Testis (tissue), 3 donors: ENCODE measurements around the gene SLC7A11. TPM values are rescaled to one million over a fixed set of nuclear protein-coding genes. Genes with fewer than 3 reads are reported as not detected.

Experiments used
- DNase-seq: peaks from one replicate; pipeline ENCODE4 v3.0.0-alpha.2; 2019
- H3K27ac ChIP-seq, 2 donors: fragments of 200-600 bp; sonication (generic); one replicate each; pipeline ENCODE4 v1.5.1; 2019
- H3K27me3 ChIP-seq: fragments of 200-600 bp; sonication (generic); one replicate; pipeline ENCODE4 v1.5.1; 2019
- H3K36me3 ChIP-seq: fragments of 200-600 bp; sonication (generic); one replicate; pipeline ENCODE4 v1.5.1; 2017; ENCODE audit warnings: low read depth; ENCODE audit errors: missing control alignments
- H3K4me1 ChIP-seq: fragments of 200-600 bp; sonication (generic); one replicate; pipeline ENCODE4 v1.5.1; 2019
- H3K4me3 ChIP-seq, 2 donors: fragments of 200-600 bp; sonication (generic); one replicate each; pipeline ENCODE4 v1.5.1; 2017 to 2019
- H3K9me3 ChIP-seq: fragments of 200-600 bp; sonication (generic); one replicate; pipeline ENCODE4 v1.5.1; 2017
- CTCF ChIP-seq, 3 experiments: fragments of 450-650 bp in 2 of 3; fragments of 200-600 bp in 1 of 3; sonication (generic) in 1 of 3; IDR thresholded peaks; one replicate each; pipeline ENCODE4 v1.5.1; 2016 to 2019; ENCODE audit warnings: antibody characterized with exemption in 3 of 3, mild to moderate bottlenecking in 2 of 3, moderate library complexity in 1 of 3
- POLR2A ChIP-seq: fragments of 450-650 bp; IDR thresholded peaks from one replicate; pipeline ENCODE4 v1.6.1; 2017; ENCODE audit warnings: antibody characterized with exemption, mild to moderate bottlenecking, moderate library complexity
- WGBS, 2 donors: methylation state at CpG; one replicate each; pipeline ENCODE4 v1.1.5; 2018; 5-methylcytosine and 5-hydroxymethylcytosine counted together
- intact Hi-C: fragments of 100-400 bp; cut with DNase I; formaldehyde crosslinking; loops from one replicate; pipeline ENCODE4 v1.15.1; 2023; ENCODE audit warnings: low total_unique reads
- polyA plus RNA-seq: library from polyadenylated mRNA; stranded (reverse); fragments of 350-450 nt; fragmentation: Illumina TruSeq; extraction: RNeasy Lipid Tissue Mini Kit (QIAGEN cat#74804); gene quantifications from one replicate; pipeline ENCODE4 v1.2.3, GENCODE V29; 2014; ENCODE audit warnings: low read depth, low replicate concordance; ENCODE audit not compliant: insufficient read depth
- total RNA-seq, 2 donors: library from RNA; depleted of rRNA; stranded (reverse); fragments of >200 nt; gene quantifications; one replicate each; pipeline ENCODE4 v1.2.3, GENCODE V29; 2016

SLC7A11 gene
- total and polyA plus RNA-seq, 3 donors from 2014 or later = 1.3 to 1.5 (median 1.3) TPM

- H3K9me3 ChIP-seq = no peaks in the 10 kb centered on the region
- no peak for DNase-seq
- no peaks in the 10 kb centered on the region for H3K27me3 ChIP-seq
- no peak overlapping the region for H3K4me3 ChIP-seq
- no peaks in the 10 kb centered on the region for H3K4me1 ChIP-seq
- no peak for TF ChIP-seq CTCF (IDR thresholded peaks at IDR 0.05)
- intact Hi-C loops = no loop called here
- H3K27ac ChIP-seq = no peak overlapping the region
- no peaks in the 10 kb centered on the region for H3K36me3 ChIP-seq
- WGBS, 2 donors = 86 to 87% methylated on average over 1 of the region's 1 CpG
Measured at GRCh38 chr4:138164208-138164607, 77.9 kb downstream of the SLC7A11 start.

GRCh38 chr4:138163171-138163570, 79.0 kb downstream of the SLC7A11 start:
- TF ChIP-seq POLR2A (no peak), CTCF (IDR thresholded peaks at IDR 0.05) (no peak)
- Histone ChIP-seq H3K27ac (no peak overlapping the region), H3K4me1 (no peaks in the 10 kb centered on the region), H3K4me3 (no peak overlapping the region), H3K9me3 (no peaks in the 10 kb centered on the region), H3K27me3 (no peaks in the 10 kb centered on the region), H3K36me3 (no peaks in the 10 kb centered on the region)
- intact Hi-C loops = no loop called here
- 89 to 96% methylated on average over 2 of the region's 2 CpGs for WGBS, 2 donors
- no peak for DNase-seq

- Histone ChIP-seq H3K4me3 (no peak overlapping the region), H3K27me3 (no peaks in the 10 kb centered on the region), H3K4me1 (no peaks in the 10 kb centered on the region), H3K9me3 (no peaks in the 10 kb centered on the region), H3K36me3 (no peaks in the 10 kb centered on the region), H3K27ac (no peak overlapping the region)
- intact Hi-C loops = no loop called here
- DNase-seq = no peak
- TF ChIP-seq POLR2A (no peak), CTCF (IDR thresholded peaks at IDR 0.05) (no peak)
Measured at GRCh38 chr4:138162259-138162658, 79.9 kb downstream of the SLC7A11 start.

DNA sequence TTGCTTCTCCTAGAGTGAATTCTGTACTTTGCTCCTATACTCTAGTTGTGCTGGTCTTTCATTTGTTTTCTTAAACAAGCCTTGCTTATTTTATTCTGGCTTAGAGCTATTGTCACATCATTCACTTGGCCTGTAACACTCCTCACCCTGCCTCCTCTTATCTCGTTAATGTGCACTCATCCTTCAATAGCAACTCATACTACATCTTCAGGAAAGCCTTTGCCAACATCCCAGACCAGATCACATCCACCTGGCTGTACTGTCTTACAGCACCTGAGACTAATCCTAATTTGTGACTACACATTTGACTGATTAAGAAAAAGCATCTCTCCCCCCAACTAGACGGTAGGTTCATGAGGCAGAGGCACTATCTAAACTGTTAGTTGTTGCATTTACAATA, 80.8 kb downstream of the SLC7A11 start:
- Histone ChIP-seq H3K9me3 (no peaks in the 10 kb centered on the region), H3K4me3 (no peak overlapping the region), H3K4me1 (no peaks in the 10 kb centered on the region), H3K27ac (no peak overlapping the region), H3K36me3 (no peaks in the 10 kb centered on the region), H3K27me3 (no peaks in the 10 kb centered on the region)
- DNase-seq = no peak
- TF ChIP-seq CTCF (IDR thresholded peaks at IDR 0.05) = no peak
- no peak for TF ChIP-seq POLR2A
- intact Hi-C loops = no loop called here
- 73 to 84% methylated on average over 2 of the region's 2 CpGs for WGBS, 2 donors

DNA sequence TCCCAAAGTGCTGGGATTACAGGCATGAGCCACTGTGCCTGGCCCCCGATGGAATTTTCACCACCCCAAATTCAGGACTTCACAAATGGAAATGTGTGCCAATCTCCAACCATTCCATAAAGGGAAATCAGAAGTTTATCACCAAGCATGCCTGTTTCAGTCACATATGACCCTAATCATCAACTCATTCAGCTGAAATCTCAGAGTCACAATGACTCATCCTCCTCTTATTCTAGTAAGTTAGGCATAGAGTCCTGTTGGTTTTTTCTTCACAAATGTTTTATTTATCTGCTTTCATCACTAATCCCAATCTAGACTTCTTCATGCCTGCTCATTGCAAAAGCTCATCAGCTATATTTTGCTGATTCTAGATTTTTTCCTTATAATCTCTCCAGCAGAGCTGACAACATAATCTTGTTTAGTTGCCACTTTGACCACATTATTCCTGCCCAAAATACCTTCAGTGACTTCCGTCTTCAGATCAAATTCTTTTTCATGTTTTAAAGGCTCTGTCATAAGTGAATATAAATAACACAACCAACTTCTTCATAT, 83.3 kb downstream of the SLC7A11 start:
- Histone ChIP-seq H3K27me3 (no peaks in the 10 kb centered on the region), H3K4me3 (no peak overlapping the region), H3K9me3 (no peaks in the 10 kb centered on the region), H3K27ac (no peak overlapping the region), H3K36me3 (no peaks in the 10 kb centered on the region), H3K4me1 (no peaks in the 10 kb centered on the region)
- intact Hi-C loops = no loop called here
- no peak for TF ChIP-seq CTCF (IDR thresholded peaks at IDR 0.05)
- TF ChIP-seq POLR2A = no peak
- no peak for DNase-seq
- 89 to 93% methylated on average over 2 of the region's 2 CpGs for WGBS, 2 donors
